Smooth muscle cell (in vitro differentiated cells): ENCODE results near the gene ZNF638. TPM values are rescaled to one million over a fixed set of nuclear protein-coding genes. Genes with fewer than 3 reads are reported as not detected.

Experiments
- DNase-seq: peaks from one replicate; lab custom pipeline; 2025; ENCODE audit not compliant: unreplicated experiment; lab: John Stamatoyannopoulos, UW
- H2AFZ ChIP-seq: fragments of 200-600 bp; sonication (generic); 2 replicates; pipeline ENCODE4 v1.6.0; 2016; ENCODE audit warnings: antibody characterized with exemption, low read depth, mild to moderate bottlenecking
- H3F3A ChIP-seq: fragments of 200-600 bp; sonication (generic); 2 replicates; pipeline ENCODE4 v1.6.0; 2017; ENCODE audit warnings: antibody characterized with exemption, low read depth
- H3K27ac ChIP-seq: fragments of 200-600 bp; sonication (generic); 2 replicates; pipeline ENCODE4 v1.5.1; 2016; ENCODE audit warnings: low read depth, mild to moderate bottlenecking
- H3K27me3 ChIP-seq: fragments of 200-600 bp; sonication (generic); 2 replicates; pipeline ENCODE4 v1.6.1; 2016; ENCODE audit warnings: low read depth, mild to moderate bottlenecking
- H3K36me3 ChIP-seq: fragments of 200-600 bp; sonication (generic); 2 replicates; pipeline ENCODE4 v1.5.1; 2016; ENCODE audit warnings: low read depth
- H3K4me1 ChIP-seq: fragments of 200-600 bp; sonication (generic); 2 replicates; pipeline ENCODE4 v1.5.1; 2016; ENCODE audit warnings: low read depth
- H3K4me2 ChIP-seq: fragments of 200-600 bp; sonication (generic); 2 replicates; pipeline ENCODE4 v1.6.0; 2016; ENCODE audit warnings: mild to moderate bottlenecking
- H3K4me3 ChIP-seq: fragments of 200-600 bp; sonication (generic); 2 replicates; pipeline ENCODE4 v1.5.1; 2016; ENCODE audit warnings: mild to moderate bottlenecking
- H3K79me2 ChIP-seq: fragments of 200-600 bp; sonication (generic); 2 replicates; pipeline ENCODE4 v1.6.0; 2016; ENCODE audit warnings: low read depth, mild to moderate bottlenecking
- H3K9ac ChIP-seq: fragments of 200-600 bp; sonication (generic); 2 replicates; pipeline ENCODE4 v1.6.0; 2016; ENCODE audit warnings: low read depth
- H3K9me3 ChIP-seq: fragments of 200-600 bp; sonication (generic); replicated peaks from 2 replicates; pipeline ENCODE4 v1.5.1; 2016; ENCODE audit warnings: low read depth
- H4K20me1 ChIP-seq: fragments of 200-600 bp; sonication (generic); 2 replicates; pipeline ENCODE4 v1.6.0; 2016; ENCODE audit warnings: low read depth
- CTCF ChIP-seq: fragments of 200-600 bp; sonication (generic); IDR thresholded peaks from 2 replicates; pipeline ENCODE4 v1.5.1; 2017; ENCODE audit warnings: borderline replicate concordance, mild to moderate bottlenecking, antibody characterized with exemption; ENCODE audit not compliant: insufficient read depth, poor library complexity, severe bottlenecking
- WGBS: methylation state at CpG from one replicate; pipeline ENCODE4 v1.1.7; 2016; ENCODE audit warnings: low lambda C conversion rate; 5-methylcytosine and 5-hydroxymethylcytosine counted together
- polyA plus RNA-seq: library from polyadenylated mRNA; unstranded; fragments of >200 nt; fragmentation: Nextera tagmentation; extraction: Ambion mirVana; gene quantifications from 2 replicates; pipeline ENCODE4 v1.2.1, GENCODE V29; 2016
- total RNA-seq: library from RNA; depleted of rRNA; stranded (reverse); fragments of >200 nt; gene quantifications from 2 replicates; pipeline ENCODE4 v1.2.3, GENCODE V29; 2014

Gene ZNF638
- total and polyA plus RNA-seq, 2 experiments from 2014 or later: 44.8 to 159 TPM

- 93% methylated on average over 7 of the region's 7 CpGs for WGBS
- H4K20me1 ChIP-seq: no peaks in the 10 kb centered on the region
- no peak overlapping the region for H3K4me2 ChIP-seq
- H3F3A ChIP-seq: no peaks in the 10 kb centered on the region
- no peak overlapping the region for H2AFZ ChIP-seq
- no peaks in the 10 kb centered on the region for H3K9me3 ChIP-seq
- TF ChIP-seq CTCF: no peak
- H3K36me3 ChIP-seq: no peaks in the 10 kb centered on the region
- H3K27me3 ChIP-seq: peaks cover 24% of the 10 kb centered on the region
- DNase-seq: no peak
- peaks cover 12% of the 10 kb centered on the region for H3K4me1 ChIP-seq
- H3K4me3 ChIP-seq: no peak overlapping the region
- H3K79me2 ChIP-seq: no peaks in the 10 kb centered on the region
- no peak overlapping the region for H3K9ac ChIP-seq
- no peak overlapping the region for H3K27ac ChIP-seq
Measured at GRCh38 chr2:71458413-71459083, 127.0 kb downstream of the ZNF638 start.

GRCh38 chr2:71459084-71459431 is 127.5 kb downstream of the ZNF638 start:
- H3K36me3 ChIP-seq: no peaks in the 10 kb centered on the region
- no peaks in the 10 kb centered on the region for H3K9me3 ChIP-seq
- no peak for DNase-seq
- no peaks in the 10 kb centered on the region for H3K79me2 ChIP-seq
- H3K27ac ChIP-seq: no peak overlapping the region
- WGBS: 95% methylated on average over 2 of the region's 2 CpGs
- H3K4me1 ChIP-seq: peaks cover 7% of the 10 kb centered on the region
- no peak overlapping the region for H2AFZ ChIP-seq
- no peak overlapping the region for H3K9ac ChIP-seq
- H4K20me1 ChIP-seq: no peaks in the 10 kb centered on the region
- no peak overlapping the region for H3K4me2 ChIP-seq
- H3K27me3 ChIP-seq: peaks cover 24% of the 10 kb centered on the region
- TF ChIP-seq CTCF: no peak
- H3F3A ChIP-seq: no peaks in the 10 kb centered on the region
- no peak overlapping the region for H3K4me3 ChIP-seq

GRCh38 chr2:71460056-71460455 is 128.5 kb downstream of the ZNF638 start:
- Histone ChIP-seq H3K4me2 (no peak overlapping the region), H3F3A (no peaks in the 10 kb centered on the region), H4K20me1 (no peaks in the 10 kb centered on the region), H3K27ac (no peak overlapping the region), H3K36me3 (no peaks in the 10 kb centered on the region), H3K79me2 (no peaks in the 10 kb centered on the region), H3K9ac (no peak overlapping the region), H3K27me3 (peaks cover 24% of the 10 kb centered on the region), H2AFZ (no peak overlapping the region), H3K4me1 (peaks cover 6% of the 10 kb centered on the region), H3K9me3 (no peaks in the 10 kb centered on the region), H3K4me3 (no peak overlapping the region)
- no peak for TF ChIP-seq CTCF
- DNase-seq: no peak
- WGBS: 86% methylated on average over 6 of the region's 6 CpGs

- no peak overlapping the region for H3K9ac ChIP-seq
- no peak overlapping the region for H3K4me2 ChIP-seq
- no peaks in the 10 kb centered on the region for H3F3A ChIP-seq
- H3K4me3 ChIP-seq: no peak overlapping the region
- no peak overlapping the region for H2AFZ ChIP-seq
- H3K36me3 ChIP-seq: no peaks in the 10 kb centered on the region
- no peaks in the 10 kb centered on the region for H3K79me2 ChIP-seq
- WGBS: 47% methylated on average over 9 of the region's 9 CpGs
- TF ChIP-seq CTCF: peak; percentile 56
- no peaks in the 10 kb centered on the region for H3K9me3 ChIP-seq
- H4K20me1 ChIP-seq: no peaks in the 10 kb centered on the region
- DNase-seq: no peak
- H3K4me1 ChIP-seq: peaks cover 6% of the 10 kb centered on the region
- H3K27ac ChIP-seq: no peak overlapping the region
- H3K27me3 ChIP-seq: peaks cover 28% of the 10 kb centered on the region
Measured at GRCh38 chr2:71460595-71461303, 129.2 kb downstream of the ZNF638 start.
